HepG2 (cell line): ENCODE results near the gene NDUFB6. TPM values are rescaled to one million over a fixed set of nuclear protein-coding genes. Genes with fewer than 3 reads are reported as not detected.

Experiments
- CTCF ChIP-seq: sonication (generic); formaldehyde crosslinking; IDR thresholded peaks from 2 replicates; pipeline ENCODE4 v1.5.0; 2020; ENCODE audit warnings: mild to moderate bottlenecking, missing genetic modification reagents, moderate library complexity
- HES4 ChIP-seq: sonication (generic); formaldehyde crosslinking; IDR thresholded peaks from 2 replicates; pipeline ENCODE4 v1.9.0; 2021; ENCODE audit warnings: mild to moderate bottlenecking, missing genetic modification reagents, borderline replicate concordance
- KLF9 ChIP-seq: IDR thresholded peaks from 2 replicates; pipeline ENCODE4 v1.6.1; 2016; ENCODE audit warnings: low read depth
- MBD4 ChIP-seq: IDR thresholded peaks from 2 replicates; pipeline ENCODE4 v1.6.1; 2012; ENCODE audit warnings: low read length, inconsistent platforms, borderline replicate concordance
- MYNN ChIP-seq: sonication (generic); formaldehyde crosslinking; IDR thresholded peaks from 2 replicates; pipeline ENCODE4 v1.4.0; 2020; ENCODE audit warnings: mild to moderate bottlenecking, low read depth, missing genetic modification reagents
- NCOA2 ChIP-seq: sonication (generic); formaldehyde crosslinking; IDR thresholded peaks from 2 replicates; pipeline ENCODE4 v1.8.0; 2022; ENCODE audit warnings: inconsistent platforms
- NFATC3 ChIP-seq: sonication (generic); formaldehyde crosslinking; IDR thresholded peaks from 2 replicates; pipeline ENCODE4 v1.5.1; 2020; ENCODE audit warnings: mild to moderate bottlenecking, missing genetic modification reagents
- NFKBIZ ChIP-seq: IDR thresholded peaks from 2 replicates; pipeline ENCODE4 v1.6.1; 2018; ENCODE audit warnings: missing genetic modification reagents, missing compliant biosample characterization
- NONO ChIP-seq, 2 experiments: fragments of 450-650 bp in 1 of 2; sonication (generic) in 1 of 2; formaldehyde crosslinking in 1 of 2; IDR thresholded peaks in 1 of 2; conservative IDR thresholded peaks in 1 of 2; 2 replicates each; pipeline versions ENCODE4 v1.6.1 to v1.8.0; 2017 to 2022; ENCODE audit warnings: mild to moderate bottlenecking in 1 of 2, missing genetic modification reagents in 1 of 2, moderate library complexity in 1 of 2
- NPAS2 ChIP-seq: sonication (generic); formaldehyde crosslinking; IDR thresholded peaks from 2 replicates; pipeline ENCODE4 v1.8.0; 2022; ENCODE audit warnings: mild to moderate bottlenecking, missing genetic modification reagents, borderline replicate concordance
- RBM39 ChIP-seq: fragments of 200-400 bp; formaldehyde crosslinking; IDR thresholded peaks from one replicate; pipeline ENCODE4 v1.6.1; 2018; ENCODE audit warnings: antibody characterized with exemption, mild to moderate bottlenecking, low read depth, low read length; ENCODE audit not compliant: poor library complexity, severe bottlenecking
- ZNF17 ChIP-seq: sonication (generic); formaldehyde crosslinking; IDR thresholded peaks from 2 replicates; pipeline ENCODE4 v1.5.0; 2020; ENCODE audit warnings: mild to moderate bottlenecking, missing genetic modification reagents
- ZNF441 ChIP-seq: sonication (generic); formaldehyde crosslinking; IDR thresholded peaks from 2 replicates; pipeline ENCODE4 v1.7.0; 2021; ENCODE audit warnings: missing genetic modification reagents, borderline replicate concordance
- ZNF510 ChIP-seq: sonication (generic); formaldehyde crosslinking; IDR thresholded peaks from 2 replicates; pipeline ENCODE4 v1.4.0; 2020; ENCODE audit warnings: low read depth, mild to moderate bottlenecking, missing genetic modification reagents
- ZNF512B ChIP-seq: sonication (generic); formaldehyde crosslinking; IDR thresholded peaks from 2 replicates; pipeline ENCODE4 v1.5.1; 2020; ENCODE audit warnings: missing genetic modification reagents, mild to moderate bottlenecking, borderline replicate concordance
- ZNF546 ChIP-seq: sonication (generic); formaldehyde crosslinking; conservative IDR thresholded peaks from 2 replicates; pipeline ENCODE4 v1.8.1; 2023; ENCODE audit warnings: mild to moderate bottlenecking, missing genetic modification reagents
- ZNF562 ChIP-seq: sonication (generic); formaldehyde crosslinking; IDR thresholded peaks from 2 replicates; pipeline ENCODE4 v1.8.0; 2022; ENCODE audit warnings: missing genetic modification reagents, borderline replicate concordance
- ZNF577 ChIP-seq: sonication (generic); formaldehyde crosslinking; IDR thresholded peaks from 2 replicates; pipeline ENCODE4 v1.4.0; 2020; ENCODE audit warnings: mild to moderate bottlenecking, low read depth, missing genetic modification reagents, borderline replicate concordance
- ZNF710 ChIP-seq: sonication (generic); formaldehyde crosslinking; IDR thresholded peaks from 2 replicates; pipeline ENCODE4 v1.5.0; 2020; ENCODE audit warnings: mild to moderate bottlenecking, missing genetic modification reagents, borderline replicate concordance
- ZNF724P ChIP-seq: sonication (generic); formaldehyde crosslinking; IDR thresholded peaks from 2 replicates; pipeline ENCODE4 v1.8.0; 2022; ENCODE audit warnings: missing genetic modification reagents, borderline replicate concordance
- polyA plus RNA-seq, 8 experiments: library from polyadenylated mRNA; depleted of rRNA in 3 of 8; stranded (reverse) in 7 of 8; unstranded in 1 of 8; fragments of >200 nt; fragmentation: Illumina TruSeq in 4 of 8; extraction: Trizol in 4 of 8; gene quantifications; 2 replicates each; pipeline versions ENCODE4 v1.2.1 to v1.2.3, GENCODE V29; 2011 to 2016; ENCODE audit warnings: low read depth in 4 of 8, missing spikeins in 1 of 8, mixed read lengths in 1 of 8; ENCODE audit not compliant: insufficient read depth in 1 of 8
- total RNA-seq, 5 experiments: library from RNA; depleted of rRNA; stranded (reverse); fragments of >200 nt; fragmentation: Illumina TruSeq; extraction: Trizol; gene quantifications; 2 replicates each; pipeline ENCODE4 v1.2.3, GENCODE V29; 2016; ENCODE audit warnings: low read depth in 1 of 5
- TF ChIP-seq, protein P1 (sequence below): sonication (generic); formaldehyde crosslinking; conservative IDR thresholded peaks from 2 replicates; pipeline ENCODE4 v1.4.0; 2020; ENCODE audit warnings: missing genetic modification reagents

NDUFB6 gene
- total and polyA plus RNA-seq, 2 of the 13 experiments (the other 11 are each of a cell fraction or from before 2014, with no cell fraction given) = 31.2 to 81.9 TPM

GRCh38 chr9:32550562-32551275 lies 22.2 kb downstream of the NDUFB6 start (continued):
- TF ChIP-seq, protein P1, sequence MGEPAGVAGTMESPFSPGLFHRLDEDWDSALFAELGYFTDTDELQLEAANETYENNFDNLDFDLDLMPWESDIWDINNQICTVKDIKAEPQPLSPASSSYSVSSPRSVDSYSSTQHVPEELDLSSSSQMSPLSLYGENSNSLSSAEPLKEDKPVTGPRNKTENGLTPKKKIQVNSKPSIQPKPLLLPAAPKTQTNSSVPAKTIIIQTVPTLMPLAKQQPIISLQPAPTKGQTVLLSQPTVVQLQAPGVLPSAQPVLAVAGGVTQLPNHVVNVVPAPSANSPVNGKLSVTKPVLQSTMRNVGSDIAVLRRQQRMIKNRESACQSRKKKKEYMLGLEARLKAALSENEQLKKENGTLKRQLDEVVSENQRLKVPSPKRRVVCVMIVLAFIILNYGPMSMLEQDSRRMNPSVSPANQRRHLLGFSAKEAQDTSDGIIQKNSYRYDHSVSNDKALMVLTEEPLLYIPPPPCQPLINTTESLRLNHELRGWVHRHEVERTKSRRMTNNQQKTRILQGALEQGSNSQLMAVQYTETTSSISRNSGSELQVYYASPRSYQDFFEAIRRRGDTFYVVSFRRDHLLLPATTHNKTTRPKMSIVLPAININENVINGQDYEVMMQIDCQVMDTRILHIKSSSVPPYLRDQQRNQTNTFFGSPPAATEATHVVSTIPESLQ (CRISPR knock-in tag) = no peak
- TF ChIP-seq ZNF17 (CRISPR knock-in tag) (no peak), ZNF512B (CRISPR knock-in tag) (no peak), ZNF546 (CRISPR knock-in tag) (no peak), MBD4 (no peak), MYNN (CRISPR knock-in tag) (no peak), ZNF577 (CRISPR knock-in tag) (no peak), ZNF710 (CRISPR knock-in tag) (no peak), NCOA2 (0 out of 2 replicates have a peak, but pooled peaks have one; percentile 24), RBM39 (peak; percentile 36), NPAS2 (CRISPR knock-in tag) (no peak), ZNF510 (CRISPR knock-in tag) (no peak), ZNF724P (CRISPR knock-in tag) (no peak), CTCF (CRISPR knock-in tag) (peak; percentile 39), NFKBIZ (CRISPR knock-in tag) (peak; percentile 66), NFATC3 (CRISPR knock-in tag) (no peak), KLF9 (no peak), HES4 (CRISPR knock-in tag) (peak; percentile 39; the same call in 1 of the 2 replicates), NONO (IDR thresholded peaks at IDR 0.05) (no peak), NONO (CRISPR knock-in tag; conservative IDR thresholded peaks at IDR 0.05) (peak; percentile 66), ZNF441 (CRISPR knock-in tag) (no peak), ZNF562 (CRISPR knock-in tag) (no peak)
